22Rv1 (cell line): Measurements from ENCODE around the gene UBC.
"Not testable (repeated sequence)": the region's sequence is repeated elsewhere in the genome, so short reads cannot be mapped to it uniquely, and the experiment has no call there.

Experiments used
- ZFX ChIP-seq: fragments of 450-650 bp; IDR thresholded peaks from 2 replicates; pipeline ENCODE4 v1.6.1; 2017; ENCODE audit warnings: antibody characterized with exemption, borderline replicate concordance
- TF ChIP-seq, protein P1 (sequence below): fragments of 450-650 bp; IDR thresholded peaks from 2 replicates; pipeline ENCODE4 v1.5.1; 2017; ENCODE audit warnings: mild to moderate bottlenecking

DNA sequence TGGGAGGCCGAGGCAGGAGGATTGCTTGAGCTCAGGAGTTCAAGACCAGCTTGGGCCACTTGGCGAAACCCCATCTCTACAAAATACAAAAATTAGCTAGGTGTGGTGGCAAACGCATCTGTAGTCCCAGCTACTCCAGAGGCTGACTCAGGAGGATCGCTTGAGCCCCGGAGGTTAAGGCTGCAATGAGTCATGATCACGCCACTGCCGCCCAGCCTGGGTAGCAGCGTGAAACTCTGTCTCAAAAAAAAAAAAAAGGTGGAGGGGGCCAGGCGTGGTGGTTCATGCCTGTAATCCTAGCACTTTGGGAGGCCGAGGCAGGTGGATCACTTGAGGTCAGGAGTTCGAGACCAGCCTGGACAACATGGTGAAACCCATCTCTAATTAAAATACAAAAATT is 34.1 kb downstream of the UBC start:
- TF ChIP-seq, protein P1, sequence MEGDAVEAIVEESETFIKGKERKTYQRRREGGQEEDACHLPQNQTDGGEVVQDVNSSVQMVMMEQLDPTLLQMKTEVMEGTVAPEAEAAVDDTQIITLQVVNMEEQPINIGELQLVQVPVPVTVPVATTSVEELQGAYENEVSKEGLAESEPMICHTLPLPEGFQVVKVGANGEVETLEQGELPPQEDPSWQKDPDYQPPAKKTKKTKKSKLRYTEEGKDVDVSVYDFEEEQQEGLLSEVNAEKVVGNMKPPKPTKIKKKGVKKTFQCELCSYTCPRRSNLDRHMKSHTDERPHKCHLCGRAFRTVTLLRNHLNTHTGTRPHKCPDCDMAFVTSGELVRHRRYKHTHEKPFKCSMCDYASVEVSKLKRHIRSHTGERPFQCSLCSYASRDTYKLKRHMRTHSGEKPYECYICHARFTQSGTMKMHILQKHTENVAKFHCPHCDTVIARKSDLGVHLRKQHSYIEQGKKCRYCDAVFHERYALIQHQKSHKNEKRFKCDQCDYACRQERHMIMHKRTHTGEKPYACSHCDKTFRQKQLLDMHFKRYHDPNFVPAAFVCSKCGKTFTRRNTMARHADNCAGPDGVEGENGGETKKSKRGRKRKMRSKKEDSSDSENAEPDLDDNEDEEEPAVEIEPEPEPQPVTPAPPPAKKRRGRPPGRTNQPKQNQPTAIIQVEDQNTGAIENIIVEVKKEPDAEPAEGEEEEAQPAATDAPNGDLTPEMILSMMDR: not testable (repeated sequence)
- TF ChIP-seq ZFX: not testable (repeated sequence)
